Nephron progenitor cell (in vitro differentiated cells): ENCODE data around the gene DNAH11.

Source experiments
- DNase-seq: peaks from one replicate; pipeline ENCODE4 v3.0.0; 2021
- H3K27ac Mint-ChIP-seq: 2 replicates; pipeline ENCODE4 v1.8.0; 2021; ENCODE audit warnings: mild to moderate bottlenecking, moderate library complexity, mixed read lengths
- H3K27me3 Mint-ChIP-seq: 2 replicates; pipeline ENCODE4 v1.8.0; 2021; ENCODE audit warnings: mild to moderate bottlenecking, low read depth, mixed read lengths; ENCODE audit not compliant: poor library complexity
- H3K36me3 Mint-ChIP-seq: 2 replicates; pipeline ENCODE4 v1.8.0; 2021; ENCODE audit warnings: low read depth, mixed read lengths
- H3K4me1 Mint-ChIP-seq: 2 replicates; pipeline ENCODE4 v1.8.0; 2021; ENCODE audit warnings: mixed read lengths
- H3K4me3 Mint-ChIP-seq: 2 replicates; pipeline ENCODE4 v1.8.0; 2021; ENCODE audit warnings: mild to moderate bottlenecking, moderate library complexity, mixed read lengths
- H3K9me3 Mint-ChIP-seq: 2 replicates; pipeline ENCODE4 v1.8.0; 2021; ENCODE audit warnings: mild to moderate bottlenecking, moderate library complexity, mixed read lengths
- TF ChIP-seq, protein P1 (sequence below): fragments of 200-600 bp; sonication (generic); IDR thresholded peaks from 2 replicates; pipeline ENCODE4 v1.5.0; 2021; ENCODE audit warnings: antibody characterized with exemption

The DNAH11 gene

DNA sequence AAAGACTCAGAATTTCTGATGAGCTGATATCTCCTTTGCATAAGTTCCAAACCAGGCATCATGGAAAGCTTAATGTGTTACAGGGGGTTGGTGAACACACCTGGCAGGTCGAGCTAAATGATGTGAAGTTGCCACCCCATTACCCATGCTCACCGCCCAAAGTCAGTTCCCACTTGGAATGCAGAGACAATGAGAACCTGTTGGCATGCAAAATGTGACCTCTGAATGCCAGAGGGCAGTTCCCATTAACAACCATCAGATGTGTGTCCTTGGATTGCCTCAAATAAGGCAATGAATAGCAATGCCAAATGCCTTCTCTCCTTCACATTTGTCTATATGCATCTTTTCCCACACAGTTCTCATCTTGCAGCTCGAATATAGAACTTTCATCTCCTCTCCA is 212.1 kb downstream of the DNAH11 start:
- Mint-ChIP-seq H3K27me3 (peaks cover 5% of the 10 kb centered on the region), H3K9me3 (no peaks in the 10 kb centered on the region)
- TF ChIP-seq, protein P1, sequence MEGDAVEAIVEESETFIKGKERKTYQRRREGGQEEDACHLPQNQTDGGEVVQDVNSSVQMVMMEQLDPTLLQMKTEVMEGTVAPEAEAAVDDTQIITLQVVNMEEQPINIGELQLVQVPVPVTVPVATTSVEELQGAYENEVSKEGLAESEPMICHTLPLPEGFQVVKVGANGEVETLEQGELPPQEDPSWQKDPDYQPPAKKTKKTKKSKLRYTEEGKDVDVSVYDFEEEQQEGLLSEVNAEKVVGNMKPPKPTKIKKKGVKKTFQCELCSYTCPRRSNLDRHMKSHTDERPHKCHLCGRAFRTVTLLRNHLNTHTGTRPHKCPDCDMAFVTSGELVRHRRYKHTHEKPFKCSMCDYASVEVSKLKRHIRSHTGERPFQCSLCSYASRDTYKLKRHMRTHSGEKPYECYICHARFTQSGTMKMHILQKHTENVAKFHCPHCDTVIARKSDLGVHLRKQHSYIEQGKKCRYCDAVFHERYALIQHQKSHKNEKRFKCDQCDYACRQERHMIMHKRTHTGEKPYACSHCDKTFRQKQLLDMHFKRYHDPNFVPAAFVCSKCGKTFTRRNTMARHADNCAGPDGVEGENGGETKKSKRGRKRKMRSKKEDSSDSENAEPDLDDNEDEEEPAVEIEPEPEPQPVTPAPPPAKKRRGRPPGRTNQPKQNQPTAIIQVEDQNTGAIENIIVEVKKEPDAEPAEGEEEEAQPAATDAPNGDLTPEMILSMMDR: no peak

DNA sequence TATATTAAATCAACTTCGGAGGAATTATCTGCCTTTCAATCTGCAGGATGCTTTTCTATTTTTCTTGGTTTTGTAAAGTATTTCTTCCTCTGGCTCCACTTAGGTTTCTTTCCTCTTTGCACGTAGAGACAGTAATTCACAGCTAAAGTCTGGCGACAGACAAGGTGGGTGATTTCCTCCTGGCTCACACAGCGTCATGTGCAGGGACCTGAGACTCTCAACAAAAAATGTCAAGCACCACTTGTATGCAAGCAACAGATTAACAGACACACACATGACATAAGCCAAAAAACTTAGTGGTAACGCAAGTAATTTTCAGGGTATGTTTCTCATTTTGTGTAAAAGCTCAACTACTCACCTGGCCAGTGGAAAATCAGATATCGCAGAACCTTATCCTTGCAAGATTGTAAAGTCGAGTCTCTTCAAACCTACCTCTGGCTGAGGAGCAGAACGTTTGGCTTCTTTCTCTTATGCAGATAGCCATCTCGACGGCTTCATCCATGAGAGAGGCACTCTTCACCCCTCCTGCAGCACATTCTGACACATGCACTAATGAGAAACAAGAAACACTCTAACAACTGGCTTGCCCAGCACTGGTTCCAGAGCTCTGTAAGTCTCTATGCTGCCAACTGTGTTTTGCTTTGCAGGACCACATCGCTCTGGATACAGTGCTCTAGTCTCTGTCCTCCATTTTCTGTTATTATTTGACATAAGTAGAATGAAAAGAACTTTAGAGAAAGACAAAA is 214.9 kb downstream of the DNAH11 start:
- Mint-ChIP-seq H3K4me3 (no peak overlapping the region), H3K9me3 (no peaks in the 10 kb centered on the region), H3K27me3 (peaks cover 5% of the 10 kb centered on the region), H3K36me3 (no peaks in the 10 kb centered on the region), H3K27ac (no peak overlapping the region), H3K4me1 (peaks cover 13% of the 10 kb centered on the region)
- TF ChIP-seq, protein P1: no peak
- no peak for DNase-seq

More for the DNA sequence above, 212.1 kb downstream of the DNAH11 start:
- H3K4me3 Mint-ChIP-seq: no peak overlapping the region
- no peaks in the 10 kb centered on the region for H3K36me3 Mint-ChIP-seq
- no peak overlapping the region for H3K27ac Mint-ChIP-seq
- DNase-seq: no peak
- H3K4me1 Mint-ChIP-seq: peaks cover 16% of the 10 kb centered on the region

DNA sequence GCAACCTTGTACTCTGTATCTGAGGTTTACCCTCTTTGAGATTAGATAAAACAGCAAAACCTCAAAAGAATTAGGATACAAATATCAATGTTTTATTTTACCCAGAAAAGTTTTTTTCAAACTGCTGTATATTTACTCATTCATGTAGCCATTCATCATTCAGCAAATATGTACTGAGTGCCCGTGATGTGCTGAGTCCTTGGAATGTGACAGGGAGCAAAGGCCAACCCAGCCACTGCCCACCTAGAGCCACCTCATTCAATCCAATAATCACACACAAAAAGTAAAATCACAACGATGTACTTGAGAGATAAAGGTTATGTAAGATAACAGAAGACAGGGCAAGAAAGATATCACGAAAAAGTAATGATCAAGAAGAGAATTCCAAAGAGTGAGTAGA is 215.4 kb downstream of the DNAH11 start:
- TF ChIP-seq, protein P1: no peak

DNA sequence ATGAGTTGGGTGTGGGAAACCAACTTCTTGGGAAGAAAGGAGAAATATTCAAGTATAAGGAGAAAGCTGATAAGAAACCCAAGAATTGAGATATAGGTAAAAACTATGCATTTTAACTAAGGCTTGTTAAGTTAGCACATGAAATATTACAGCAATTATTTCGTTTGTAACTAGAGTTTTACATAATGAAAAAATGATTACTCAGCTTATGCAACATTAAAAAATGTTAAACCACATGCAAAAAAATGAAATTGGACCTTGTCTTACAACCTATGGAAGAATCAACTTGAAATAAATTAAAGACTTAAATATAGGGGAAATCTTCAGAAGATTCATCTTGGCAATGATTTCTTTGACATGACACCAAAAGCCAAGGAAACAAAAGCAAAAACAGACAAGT is 219.6 kb downstream of the DNAH11 start:
- Mint-ChIP-seq H3K27me3 (peaks cover 7% of the 10 kb centered on the region), H3K4me1 (peaks cover 41% of the 10 kb centered on the region), H3K27ac (no peak overlapping the region), H3K36me3 (no peaks in the 10 kb centered on the region), H3K9me3 (no peaks in the 10 kb centered on the region), H3K4me3 (no peak overlapping the region)
- TF ChIP-seq, protein P1: no peak
- DNase-seq: no peak

More for the DNA sequence above, 215.4 kb downstream of the DNAH11 start:
- H3K36me3 Mint-ChIP-seq: no peaks in the 10 kb centered on the region
- H3K27me3 Mint-ChIP-seq: peaks cover 5% of the 10 kb centered on the region
- H3K27ac Mint-ChIP-seq: no peak overlapping the region
- DNase-seq: no peak
- H3K4me1 Mint-ChIP-seq: peaks cover 13% of the 10 kb centered on the region
- no peaks in the 10 kb centered on the region for H3K9me3 Mint-ChIP-seq
- no peak overlapping the region for H3K4me3 Mint-ChIP-seq

DNA sequence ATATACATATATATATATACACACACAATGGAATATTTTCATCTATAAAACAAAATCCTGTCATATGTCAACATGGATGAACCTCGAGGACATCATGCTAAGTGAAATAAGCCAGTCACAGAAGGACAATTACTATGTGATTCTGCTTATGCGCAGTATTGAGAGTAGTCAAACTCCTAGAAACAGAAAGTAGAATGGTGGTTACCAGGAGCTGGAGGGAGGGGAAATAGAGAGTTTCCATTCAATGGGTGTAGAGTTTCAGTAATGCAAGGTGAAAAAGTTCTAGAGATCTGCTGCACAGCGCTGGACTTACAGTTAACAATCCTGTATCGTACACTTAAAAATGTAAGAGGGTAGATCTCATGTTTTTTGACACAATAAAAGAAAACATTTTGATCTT is 221.0 kb downstream of the DNAH11 start:
- Mint-ChIP-seq H3K4me3 (no peak overlapping the region), H3K27ac (no peak overlapping the region), H3K4me1 (peaks cover 44% of the 10 kb centered on the region), H3K27me3 (peaks cover 7% of the 10 kb centered on the region), H3K9me3 (no peaks in the 10 kb centered on the region), H3K36me3 (no peaks in the 10 kb centered on the region)
- TF ChIP-seq, protein P1: no peak
- DNase-seq: no peak

DNA sequence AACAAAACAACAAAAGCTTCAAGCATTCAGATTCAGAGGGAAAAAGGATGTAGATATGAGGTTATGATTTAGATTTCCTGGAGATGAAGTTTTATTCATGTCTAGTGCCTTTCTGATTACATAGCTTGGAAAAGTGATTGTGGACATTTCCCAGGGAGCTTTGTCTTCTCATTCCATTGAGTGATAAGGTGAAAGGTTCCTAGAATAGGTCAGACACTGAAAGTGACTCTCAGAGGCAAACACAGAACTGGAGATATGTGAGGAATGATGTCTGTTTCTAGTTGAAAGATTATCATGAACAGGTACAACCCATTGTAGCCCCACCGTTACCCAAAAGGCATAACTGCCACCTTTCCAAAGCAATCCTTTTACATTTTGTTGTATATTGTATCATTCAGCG is 223.4 kb downstream of the DNAH11 start:
- no peak for DNase-seq
- H3K4me1 Mint-ChIP-seq: peaks cover 52% of the 10 kb centered on the region
- no peaks in the 10 kb centered on the region for H3K36me3 Mint-ChIP-seq
- H3K9me3 Mint-ChIP-seq: no peaks in the 10 kb centered on the region
- peaks cover 14% of the 10 kb centered on the region for H3K27me3 Mint-ChIP-seq
- TF ChIP-seq, protein P1: no peak
- no peak overlapping the region for H3K27ac Mint-ChIP-seq
- no peak overlapping the region for H3K4me3 Mint-ChIP-seq
